ENCODE results near the gene CHST1.

Gene CHST1, protein sequence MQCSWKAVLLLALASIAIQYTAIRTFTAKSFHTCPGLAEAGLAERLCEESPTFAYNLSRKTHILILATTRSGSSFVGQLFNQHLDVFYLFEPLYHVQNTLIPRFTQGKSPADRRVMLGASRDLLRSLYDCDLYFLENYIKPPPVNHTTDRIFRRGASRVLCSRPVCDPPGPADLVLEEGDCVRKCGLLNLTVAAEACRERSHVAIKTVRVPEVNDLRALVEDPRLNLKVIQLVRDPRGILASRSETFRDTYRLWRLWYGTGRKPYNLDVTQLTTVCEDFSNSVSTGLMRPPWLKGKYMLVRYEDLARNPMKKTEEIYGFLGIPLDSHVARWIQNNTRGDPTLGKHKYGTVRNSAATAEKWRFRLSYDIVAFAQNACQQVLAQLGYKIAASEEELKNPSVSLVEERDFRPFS

DNA sequence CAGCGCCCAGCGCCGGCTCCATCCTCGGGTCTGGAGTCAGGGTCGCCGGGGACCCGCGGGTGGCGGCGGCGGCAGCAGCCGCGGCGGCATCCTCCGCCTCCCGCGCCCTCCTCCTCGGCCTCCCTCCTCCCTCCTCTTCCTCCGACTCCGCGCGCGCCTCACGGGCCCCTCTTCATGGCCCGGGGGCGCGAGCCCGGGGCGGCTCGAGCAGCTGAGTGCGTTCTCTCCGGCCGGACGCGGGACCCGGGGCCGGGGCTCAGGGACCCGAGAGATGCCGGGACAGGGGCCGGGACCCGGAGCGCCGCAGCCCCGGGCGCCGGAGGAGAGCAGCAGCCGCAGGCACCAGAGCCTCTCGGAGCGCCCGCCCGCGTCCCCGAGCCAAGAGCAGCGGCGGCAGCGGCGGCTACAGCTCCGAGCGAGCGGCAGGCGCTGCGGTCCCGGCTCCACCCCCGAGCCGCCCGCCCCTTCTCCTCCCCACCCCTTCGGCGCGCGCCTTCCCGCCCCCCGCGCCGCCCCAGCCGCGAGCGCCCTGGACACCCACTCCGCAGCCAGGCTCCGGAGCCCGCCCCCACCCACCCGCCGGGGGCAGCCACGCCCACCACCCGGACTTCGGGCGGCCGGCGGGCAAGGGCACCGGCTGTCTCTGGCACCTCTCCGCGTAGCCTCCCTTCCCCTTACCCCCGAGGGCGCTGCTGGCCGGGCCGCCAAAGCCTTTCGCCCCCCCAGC lies at the start of gene CHST1:
TSS of gene CHST1 (minus strand) at position 417 of the 727 bp plus-strand sequence. CDS start 14,699 bp downstream, outside the sequence.
- no peak for DNase-seq

DNA sequence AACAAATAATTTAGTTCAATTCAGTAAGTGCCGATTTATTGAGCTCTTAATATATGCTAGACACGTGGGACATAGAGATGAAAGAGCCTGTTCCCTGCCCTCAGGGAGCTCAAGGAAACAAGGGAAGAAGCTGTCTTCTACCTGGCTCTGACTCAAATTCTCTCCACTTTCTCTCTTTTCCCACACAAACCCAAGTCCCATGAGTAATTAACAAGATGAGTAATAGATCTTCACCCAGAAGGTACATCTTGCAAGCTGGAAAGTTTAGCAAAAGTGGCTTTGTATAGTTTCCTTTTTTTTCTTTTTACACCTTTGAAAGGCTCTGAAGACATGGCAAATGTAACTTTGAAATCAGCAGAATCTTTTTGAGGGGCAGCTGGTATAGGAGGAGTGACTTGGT lies 48.2 kb upstream of the CHST1 start:
- no peak for DNase-seq

DNA sequence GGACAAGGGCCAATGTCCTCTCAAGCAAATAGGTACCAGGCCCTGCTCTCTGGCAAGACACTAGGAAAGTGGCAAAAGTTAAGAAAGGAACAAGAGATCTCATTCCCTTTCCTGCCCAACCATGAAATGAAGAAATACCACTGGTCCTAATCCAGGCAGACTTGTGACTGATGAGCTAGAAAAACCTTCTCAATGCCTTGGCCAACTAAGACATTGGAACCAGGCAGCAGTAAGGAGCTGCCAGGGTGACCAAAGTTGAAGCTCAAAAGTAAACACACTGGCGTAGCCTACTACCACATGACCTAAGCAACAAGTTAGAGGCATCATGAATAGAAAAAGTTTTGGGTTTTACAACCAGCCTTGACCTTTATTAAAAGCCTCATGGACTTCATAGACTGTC lies 45.1 kb upstream of the CHST1 start:
- DNase-seq: no peak

- DNase-seq: no peak
These were observed 43.7 kb upstream of the CHST1 start for GRCh38 chr11:45708887-45709663.

DNA sequence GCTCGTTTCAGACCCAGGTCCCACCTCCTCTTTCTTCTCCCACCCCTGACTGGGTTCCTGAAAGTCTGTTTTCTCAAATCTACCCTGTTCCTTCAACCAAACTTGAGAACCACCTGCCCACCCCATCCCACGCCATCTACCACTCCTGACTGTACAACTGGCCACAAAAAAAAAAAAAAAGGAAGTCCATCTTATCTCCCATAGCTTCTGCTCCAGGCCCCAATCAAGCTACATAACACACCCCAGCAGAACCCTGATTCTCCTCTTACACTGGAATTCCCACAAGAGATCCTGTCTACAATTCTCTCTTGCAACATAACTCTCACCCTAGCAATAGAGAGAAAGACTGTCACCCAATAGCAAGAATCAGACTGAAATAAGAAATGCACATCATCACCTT lies 39.2 kb upstream of the CHST1 start:
- DNase-seq: no peak

- no peak for DNase-seq
These were observed 38.7 kb upstream of the CHST1 start for GRCh38 chr11:45704133-45704532.

GRCh38 chr11:45702511-45702910 lies 37.1 kb upstream of the CHST1 start:
- no peak for DNase-seq

DNA sequence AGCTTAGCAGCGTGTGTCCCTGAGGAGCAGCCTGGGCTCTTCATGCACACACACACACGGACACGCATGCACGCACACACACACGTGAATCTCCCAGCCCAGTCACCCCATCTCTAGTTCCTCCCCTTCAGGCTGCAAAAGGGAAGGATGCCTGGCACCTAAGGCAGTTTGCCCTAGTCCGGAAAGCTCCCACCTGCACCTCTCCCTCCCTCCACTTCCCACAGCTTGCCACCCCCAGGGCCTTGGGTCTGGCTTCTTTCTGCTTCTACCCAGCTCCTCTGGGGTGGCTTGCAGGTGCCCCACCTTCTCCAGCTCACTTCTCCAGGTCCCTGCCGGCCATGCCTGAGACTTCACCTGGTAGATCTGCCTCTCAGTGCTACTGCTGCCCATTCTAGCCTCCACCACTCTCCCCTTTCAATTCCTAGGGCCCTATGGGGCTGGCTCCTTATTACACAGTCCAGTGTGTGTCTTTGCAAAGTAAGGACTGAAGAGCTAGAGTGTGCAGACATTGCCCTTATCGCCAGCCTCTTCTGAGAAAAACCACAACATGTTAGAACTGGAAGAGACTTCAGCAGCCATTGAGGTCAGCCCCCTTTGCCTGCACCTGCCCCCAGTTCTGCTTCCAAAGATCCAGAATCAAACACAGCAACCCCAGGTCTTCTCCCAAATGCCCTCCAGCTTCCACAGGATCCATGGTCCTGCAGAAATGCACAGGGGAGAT lies 33.5 kb upstream of the CHST1 start:
- no peak for DNase-seq

- DNase-seq: no peak
These were observed 27.5 kb upstream of the CHST1 start for GRCh38 chr11:45692808-45693453.

DNA sequence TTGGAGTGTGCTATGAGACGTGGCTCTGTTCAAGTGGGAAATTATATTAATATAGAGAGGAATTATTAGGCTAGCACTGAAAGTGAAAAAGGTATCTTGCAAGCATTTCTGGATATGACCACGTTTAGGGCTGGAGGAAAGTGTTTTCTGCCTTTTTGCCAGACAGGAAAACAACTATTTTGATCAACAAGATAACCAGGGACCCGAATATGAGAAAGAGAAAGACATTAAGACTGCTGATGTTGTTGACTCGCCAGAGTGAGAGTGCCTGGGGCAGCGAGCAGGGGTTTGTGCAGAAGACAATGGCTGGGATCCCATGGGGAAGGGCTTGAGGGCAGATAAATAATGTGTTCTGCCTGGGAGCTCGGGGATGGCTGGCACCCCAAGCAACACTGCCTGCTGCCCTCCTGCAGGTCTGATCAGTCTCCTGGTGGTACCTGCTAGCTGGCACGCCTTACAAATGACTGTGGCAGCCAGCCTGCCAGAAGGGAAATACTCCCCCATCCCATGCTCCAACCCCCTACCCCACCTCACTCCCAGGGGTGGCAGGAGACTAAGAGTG lies 23.1 kb upstream of the CHST1 start:
- DNase-seq: no peak

DNA sequence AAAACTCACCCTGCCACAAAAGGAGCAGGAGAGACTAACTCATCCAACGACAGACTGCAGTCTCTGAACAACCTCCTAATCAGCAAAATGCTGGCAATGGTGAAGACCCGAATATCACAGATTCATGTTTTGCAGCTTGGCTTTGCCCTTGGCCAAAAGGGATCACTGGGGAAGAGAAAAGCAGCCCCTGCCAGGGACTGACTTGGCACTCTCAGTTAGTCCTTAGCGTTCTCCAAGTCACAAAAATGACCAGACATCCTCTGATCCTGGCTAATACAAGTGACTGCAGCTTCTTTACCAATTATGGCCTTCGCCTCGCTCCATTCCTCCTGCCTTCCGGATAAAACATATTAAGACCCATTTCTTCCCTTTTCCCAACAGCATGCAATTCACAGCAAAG lies 22.4 kb upstream of the CHST1 start:
- DNase-seq: no peak

- no peak for DNase-seq
These were observed 20.6 kb upstream of the CHST1 start for GRCh38 chr11:45685964-45686537.

DNA sequence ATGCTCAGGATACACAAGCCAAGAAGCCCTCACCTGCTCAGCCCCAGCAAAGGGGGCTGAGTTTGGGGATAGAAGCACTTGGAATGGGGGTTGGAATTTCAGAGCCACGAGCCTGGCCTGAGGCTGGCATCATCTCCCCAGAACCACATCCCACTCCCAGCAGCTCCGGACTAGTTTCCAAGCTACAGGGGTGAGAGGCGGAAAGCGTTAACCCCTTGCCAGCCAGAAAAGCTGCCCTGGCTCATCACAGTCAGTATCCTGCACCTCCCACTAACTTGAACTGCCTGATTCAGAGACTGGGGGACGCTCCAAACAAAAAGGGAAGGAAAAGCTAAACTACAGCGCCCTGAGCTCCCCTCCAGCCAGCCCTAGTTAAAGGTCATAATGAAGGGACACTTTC lies 19.0 kb upstream of the CHST1 start:
- DNase-seq: no peak

GRCh38 chr11:45683271-45684058 lies 18.0 kb upstream of the CHST1 start:
- no peak for DNase-seq

DNA sequence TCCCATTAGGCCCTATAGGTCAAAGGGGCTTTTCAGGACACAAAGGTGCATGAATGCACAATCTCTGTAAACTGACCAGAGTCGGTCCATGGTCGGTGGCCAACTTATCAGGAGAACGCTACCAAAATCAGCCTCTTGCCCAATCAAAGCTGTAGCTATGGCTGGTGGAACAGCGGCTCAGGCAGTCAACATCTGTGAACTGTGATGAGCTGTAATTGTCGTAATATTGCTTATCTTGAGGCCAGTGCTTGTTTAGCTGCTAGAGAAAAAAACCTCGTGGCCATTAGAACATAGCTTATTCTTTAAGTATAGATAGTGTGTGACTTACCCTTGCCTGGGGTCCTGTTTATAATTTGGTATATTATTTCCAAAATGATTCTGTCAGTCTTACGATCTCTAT lies 14.4 kb upstream of the CHST1 start:
- DNase-seq: no peak

GRCh38 chr11:45678976-45679375 lies 13.6 kb upstream of the CHST1 start:
- no peak for DNase-seq

DNA sequence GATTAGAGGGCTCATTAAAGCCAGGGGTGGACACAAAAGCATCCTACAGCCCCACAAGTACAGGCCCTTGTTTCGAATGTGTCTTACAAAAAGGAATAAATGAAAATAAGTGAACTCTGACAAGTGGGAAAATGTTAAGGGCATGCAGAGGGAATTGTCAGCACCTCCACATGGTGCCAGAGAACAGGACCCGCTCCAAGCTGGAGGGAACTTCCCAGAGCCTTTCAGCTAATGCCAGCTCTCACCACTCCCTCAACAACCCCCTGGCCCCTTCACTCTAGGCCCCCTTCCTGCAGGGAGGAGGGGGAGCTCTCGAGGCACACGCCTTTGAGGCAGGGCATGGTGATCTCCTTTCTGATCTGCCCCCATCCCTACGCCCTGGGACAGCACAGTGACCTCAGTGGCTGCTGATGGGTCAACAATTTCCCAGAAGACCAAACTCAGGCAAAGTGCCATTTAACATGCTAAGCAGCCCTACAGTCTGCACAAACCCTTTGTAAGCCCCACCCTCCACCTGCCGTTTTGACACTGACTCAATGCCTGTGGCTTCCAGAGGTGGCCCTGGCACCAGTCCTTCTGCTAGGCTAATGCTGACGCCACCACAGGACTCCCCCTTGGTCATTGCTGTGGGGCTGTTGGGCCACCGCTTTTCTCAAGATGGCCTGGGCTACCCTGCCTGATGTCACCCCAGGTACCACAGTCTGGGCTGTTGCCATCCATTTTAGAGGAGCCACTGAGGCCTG lies 12.5 kb upstream of the CHST1 start:
- DNase-seq: no peak

GRCh38 chr11:45676522-45677095 lies 11.2 kb upstream of the CHST1 start:
- DNase-seq: no peak

- no peak for DNase-seq
These were observed 10.2 kb upstream of the CHST1 start for GRCh38 chr11:45675646-45676045.

All from amniotic stem cell (primary cell).